Panc1 (cell line): Measurements from ENCODE around the gene TTC38. TPM values are rescaled to one million over a fixed set of nuclear protein-coding genes. Genes with fewer than 3 reads are reported as not detected.

ENCODE experiments used
- ATAC-seq: fragments of 200-7000 bp; cut with Tn5 transposase; 2 replicates; pipeline ENCODE4 v1.9.1; 2020; ENCODE audit warnings: mild to moderate bottlenecking, moderate library complexity
- BruUV-seq: library from RNA; stranded (reverse); fragments of 400-500 nt; replicated peaks from 2 replicates; lab custom pipeline; 2021; lab: Mats Ljungman, UMichigan
- CTCF ChIA-PET: fragments of 300-600 bp; sonication (Branson Sonifier 250); formaldehyde crosslinking; loops from one replicate; lab custom pipeline; 2022; ENCODE audit warnings: antibody characterized with exemption; lab: Charles Lee
- POLR2A ChIA-PET: fragments of 300-600 bp; sonication (Branson Sonifier 250); formaldehyde crosslinking; loops from one replicate; lab custom pipeline; 2022; ENCODE audit warnings: antibody characterized with exemption; lab: Charles Lee
- DNase-seq: peaks from one replicate; pipeline ENCODE4 v3.0.0-alpha.2; 2010; ENCODE audit warnings: low read depth, low spot score
- H3K27ac ChIP-seq: 2 replicates; pipeline ENCODE4 v1.5.1; 2011; ENCODE audit warnings: mild to moderate bottlenecking, low read length, inconsistent platforms
- H3K27me3 ChIP-seq: fragments of 200-500 bp; sonication (Bioruptor generic); 2 replicates; pipeline ENCODE4 v1.6.0; 2014; ENCODE audit warnings: low read length, inconsistent platforms; ENCODE audit not compliant: control insufficient read depth, insufficient read depth
- H3K36me3 ChIP-seq: fragments of 200-500 bp; sonication (Bioruptor generic); 2 replicates; pipeline ENCODE4 v1.5.1; 2014; ENCODE audit warnings: inconsistent platforms, mild to moderate bottlenecking, low read length, moderate library complexity; ENCODE audit not compliant: control insufficient read depth, insufficient read depth
- H3K4me1 ChIP-seq: 2 replicates; pipeline ENCODE4 v1.5.1; 2011; ENCODE audit warnings: inconsistent platforms, mild to moderate bottlenecking, low read length, moderate library complexity; ENCODE audit not compliant: control insufficient read depth, insufficient read depth
- H3K4me3 ChIP-seq, 2 experiments: 2 replicates each; pipeline ENCODE4 v1.5.1; 2011 to 2012; ENCODE audit warnings: low read depth in 2 of 2, low read length in 2 of 2, mild to moderate bottlenecking in 2 of 2, inconsistent platforms in 1 of 2, moderate library complexity in 1 of 2
- H3K9me3 ChIP-seq: fragments of 200-500 bp; sonication (Bioruptor generic); 2 replicates; pipeline ENCODE4 v1.5.1; 2014; ENCODE audit warnings: low read depth, mild to moderate bottlenecking, inconsistent platforms, low read length, moderate library complexity; ENCODE audit not compliant: control insufficient read depth, insufficient read depth
- POLR2AphosphoS5 ChIP-seq: IDR thresholded peaks from 2 replicates; pipeline ENCODE4 v1.6.1; 2012; ENCODE audit warnings: mild to moderate bottlenecking, low read depth, low read length, moderate library complexity
- SIN3A ChIP-seq: IDR thresholded peaks from 2 replicates; pipeline ENCODE4 v1.6.1; 2012; ENCODE audit warnings: low read depth, mild to moderate bottlenecking, low read length, moderate library complexity, borderline replicate concordance; ENCODE audit not compliant: insufficient read depth
- TCF7L2 ChIP-seq: IDR thresholded peaks from 2 replicates; pipeline ENCODE4 v1.6.1; 2011; ENCODE audit warnings: mild to moderate bottlenecking, low read depth, low read length, inconsistent platforms
- in situ Hi-C: cut with HindIII; loops from 2 replicates; pipeline ENCODE4 v1.10.0; 2016; ENCODE audit warnings: low sequenced_read_pairs, low pct_unique_long_range_greater_than_20kb
- intact Hi-C: fragments of 100-400 bp; cut with micrococcal nuclease; formaldehyde crosslinking; loops from one replicate; pipeline ENCODE4 v1.10.0; 2022; ENCODE audit not compliant: unreplicated experiment
- total RNA-seq: library from RNA; stranded (reverse); gene quantifications from one replicate; pipeline ENCODE4 v1.2.1, GENCODE V29; 2021; ENCODE audit not compliant: unreplicated experiment
- TF ChIP-seq, protein P1 (sequence below), 2 experiments: IDR thresholded peaks; 2 replicates each; pipeline ENCODE4 v1.6.1; 2011 to 2012; ENCODE audit warnings: low read depth in 2 of 2, control low read depth in 1 of 2, low read length in 1 of 2, mild to moderate bottlenecking in 1 of 2, moderate library complexity in 1 of 2; ENCODE audit not compliant: insufficient read depth in 1 of 2
- TF ChIP-seq, protein P2 (sequence below): fragments of 450-650 bp; IDR thresholded peaks from 2 replicates; pipeline ENCODE4 v1.5.1; 2017; ENCODE audit warnings: mild to moderate bottlenecking

The TTC38 gene
- total RNA-seq, 1 experiment from 2014 or later: 14.0 TPM

DNA sequence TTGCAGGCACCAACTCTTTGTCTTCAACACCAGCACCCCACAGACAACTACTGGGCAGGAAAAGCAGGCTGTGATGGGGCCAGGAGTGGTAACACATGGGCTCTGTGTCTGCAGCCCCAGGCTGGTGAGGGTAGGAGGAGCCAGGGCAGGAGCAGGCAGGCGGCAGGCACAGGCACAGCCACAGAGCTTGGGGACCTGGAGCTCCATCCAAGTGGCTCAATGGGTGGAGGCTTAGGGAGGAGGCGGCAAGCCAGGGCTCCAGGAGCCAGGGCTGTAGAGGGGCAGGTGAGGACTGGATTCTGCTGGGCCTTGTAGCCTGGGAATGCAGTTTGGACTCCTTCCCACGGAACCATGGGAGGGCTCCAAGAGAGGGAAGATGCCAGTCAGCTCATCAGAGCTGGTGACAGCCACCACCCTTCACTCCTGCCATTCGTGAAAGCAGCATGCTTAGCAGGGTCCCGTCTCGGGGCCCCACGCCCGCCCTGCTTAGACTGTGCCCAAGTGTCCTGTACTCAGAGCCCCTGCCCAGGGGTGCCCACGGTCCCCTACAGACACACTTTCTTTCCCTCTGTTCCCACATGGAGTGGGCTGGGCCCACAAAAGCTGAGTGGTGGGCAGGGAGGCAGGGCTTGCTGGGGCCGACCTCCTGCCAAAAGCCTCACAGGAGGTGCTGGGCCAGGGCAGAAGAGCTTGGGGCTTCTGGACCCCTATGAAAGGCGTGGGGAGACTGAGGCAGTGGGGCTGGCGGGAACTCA lies 12.4 kb downstream of the TTC38 start:
- CTCF ChIA-PET: no interaction called here
- DNase-seq: no peak
- intact Hi-C loops (no loop called here), in situ Hi-C loops (no loop called here)
- BruUV-seq: no TSS peak
- ATAC-seq: no peak
- no peaks in the 10 kb centered on the region for H3K4me1 ChIP-seq
- TF ChIP-seq POLR2AphosphoS5: no peak
- TF ChIP-seq, protein P1, sequence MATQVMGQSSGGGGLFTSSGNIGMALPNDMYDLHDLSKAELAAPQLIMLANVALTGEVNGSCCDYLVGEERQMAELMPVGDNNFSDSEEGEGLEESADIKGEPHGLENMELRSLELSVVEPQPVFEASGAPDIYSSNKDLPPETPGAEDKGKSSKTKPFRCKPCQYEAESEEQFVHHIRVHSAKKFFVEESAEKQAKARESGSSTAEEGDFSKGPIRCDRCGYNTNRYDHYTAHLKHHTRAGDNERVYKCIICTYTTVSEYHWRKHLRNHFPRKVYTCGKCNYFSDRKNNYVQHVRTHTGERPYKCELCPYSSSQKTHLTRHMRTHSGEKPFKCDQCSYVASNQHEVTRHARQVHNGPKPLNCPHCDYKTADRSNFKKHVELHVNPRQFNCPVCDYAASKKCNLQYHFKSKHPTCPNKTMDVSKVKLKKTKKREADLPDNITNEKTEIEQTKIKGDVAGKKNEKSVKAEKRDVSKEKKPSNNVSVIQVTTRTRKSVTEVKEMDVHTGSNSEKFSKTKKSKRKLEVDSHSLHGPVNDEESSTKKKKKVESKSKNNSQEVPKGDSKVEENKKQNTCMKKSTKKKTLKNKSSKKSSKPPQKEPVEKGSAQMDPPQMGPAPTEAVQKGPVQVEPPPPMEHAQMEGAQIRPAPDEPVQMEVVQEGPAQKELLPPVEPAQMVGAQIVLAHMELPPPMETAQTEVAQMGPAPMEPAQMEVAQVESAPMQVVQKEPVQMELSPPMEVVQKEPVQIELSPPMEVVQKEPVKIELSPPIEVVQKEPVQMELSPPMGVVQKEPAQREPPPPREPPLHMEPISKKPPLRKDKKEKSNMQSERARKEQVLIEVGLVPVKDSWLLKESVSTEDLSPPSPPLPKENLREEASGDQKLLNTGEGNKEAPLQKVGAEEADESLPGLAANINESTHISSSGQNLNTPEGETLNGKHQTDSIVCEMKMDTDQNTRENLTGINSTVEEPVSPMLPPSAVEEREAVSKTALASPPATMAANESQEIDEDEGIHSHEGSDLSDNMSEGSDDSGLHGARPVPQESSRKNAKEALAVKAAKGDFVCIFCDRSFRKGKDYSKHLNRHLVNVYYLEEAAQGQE (IDR thresholded peaks at IDR 0.05; ENCODE audit: insufficient read depth in 1 of 2, low read depth in 2 of 2, low read length in 1 of 2): no peak
- TF ChIP-seq SIN3A: no peak
- no peak for TF ChIP-seq TCF7L2
- TF ChIP-seq, protein P2, sequence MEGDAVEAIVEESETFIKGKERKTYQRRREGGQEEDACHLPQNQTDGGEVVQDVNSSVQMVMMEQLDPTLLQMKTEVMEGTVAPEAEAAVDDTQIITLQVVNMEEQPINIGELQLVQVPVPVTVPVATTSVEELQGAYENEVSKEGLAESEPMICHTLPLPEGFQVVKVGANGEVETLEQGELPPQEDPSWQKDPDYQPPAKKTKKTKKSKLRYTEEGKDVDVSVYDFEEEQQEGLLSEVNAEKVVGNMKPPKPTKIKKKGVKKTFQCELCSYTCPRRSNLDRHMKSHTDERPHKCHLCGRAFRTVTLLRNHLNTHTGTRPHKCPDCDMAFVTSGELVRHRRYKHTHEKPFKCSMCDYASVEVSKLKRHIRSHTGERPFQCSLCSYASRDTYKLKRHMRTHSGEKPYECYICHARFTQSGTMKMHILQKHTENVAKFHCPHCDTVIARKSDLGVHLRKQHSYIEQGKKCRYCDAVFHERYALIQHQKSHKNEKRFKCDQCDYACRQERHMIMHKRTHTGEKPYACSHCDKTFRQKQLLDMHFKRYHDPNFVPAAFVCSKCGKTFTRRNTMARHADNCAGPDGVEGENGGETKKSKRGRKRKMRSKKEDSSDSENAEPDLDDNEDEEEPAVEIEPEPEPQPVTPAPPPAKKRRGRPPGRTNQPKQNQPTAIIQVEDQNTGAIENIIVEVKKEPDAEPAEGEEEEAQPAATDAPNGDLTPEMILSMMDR: no peak
- no peak overlapping the region for H3K4me3 ChIP-seq
- H3K27ac ChIP-seq: no peak overlapping the region
- POLR2A ChIA-PET: interaction anchor here (0.7 kb wide), 1 partner anchor 25 kb away, joined by 3 read pairs; no protein-coding TSS in a partner anchor
- H3K27me3 ChIP-seq: no peaks in the 10 kb centered on the region
- H3K9me3 ChIP-seq: no peaks in the 10 kb centered on the region
- 0 out of 2 replicates have a peak, but pooled peaks cover 2% of the 10 kb centered on the region for H3K36me3 ChIP-seq

DNA sequence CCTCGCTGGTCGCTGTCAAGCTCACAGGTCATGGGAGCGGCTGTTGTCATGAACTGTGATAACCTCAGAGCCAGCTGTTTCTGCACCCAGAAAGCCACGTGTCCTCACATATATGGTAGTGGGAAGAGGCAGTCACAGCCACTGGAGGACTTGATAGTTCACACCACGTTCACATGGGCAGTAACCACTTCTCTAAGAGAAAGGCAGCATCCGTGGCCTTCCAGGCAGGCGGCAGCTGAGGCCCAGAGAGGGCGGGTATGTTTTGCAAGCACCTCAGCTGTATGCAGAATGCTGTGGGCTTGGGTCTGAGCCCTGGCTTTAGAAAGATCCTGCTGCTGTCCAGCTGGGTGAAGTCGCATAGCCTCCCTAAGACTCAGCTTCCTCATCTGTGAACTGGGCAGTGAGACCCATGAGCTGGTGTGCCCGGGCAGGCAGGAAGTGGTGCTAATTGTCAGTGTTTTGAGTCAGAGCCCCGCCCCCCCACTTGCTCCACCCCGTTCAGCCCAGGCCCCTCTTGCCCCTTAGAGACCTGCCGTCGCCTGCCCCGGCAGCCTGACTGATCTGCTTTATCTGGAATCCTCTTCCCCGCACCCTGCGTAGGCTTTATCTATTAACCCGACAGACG lies 13.3 kb downstream of the TTC38 start:
- ATAC-seq: no peak
- POLR2A ChIA-PET: interaction anchor here (0.7 kb wide), 1 partner anchor 24 kb away, joined by 3 read pairs; no protein-coding TSS in a partner anchor
- CTCF ChIA-PET: no interaction called here
- no peak for TF ChIP-seq TCF7L2
- no peak for TF ChIP-seq SIN3A
- 0 out of 2 replicates have a peak, but pooled peaks cover 2% of the 10 kb centered on the region for H3K36me3 ChIP-seq
- intact Hi-C loops: no loop called here
- in situ Hi-C loops: no loop called here
- BruUV-seq: no TSS peak
- no peaks in the 10 kb centered on the region for H3K27me3 ChIP-seq
- no peak overlapping the region for H3K27ac ChIP-seq
- no peaks in the 10 kb centered on the region for H3K9me3 ChIP-seq
- DNase-seq: no peak
- H3K4me1 ChIP-seq: no peaks in the 10 kb centered on the region
- no peak overlapping the region for H3K4me3 ChIP-seq
